Activated naive CD8-positive, alpha-beta T cell treated with anti-CD3 and anti-CD28 coated beads for 36 hours (primary cell): Measurements from ENCODE around the gene NTRK3. TPM values are rescaled to one million over a fixed set of nuclear protein-coding genes. Genes with fewer than 3 reads are reported as not detected.

Experiments used
- DNase-seq: peaks from one replicate; pipeline ENCODE4 v3.0.0; 2021
- H3K27ac Mint-ChIP-seq: one replicate; pipeline ENCODE4 v1.8.0; 2022; ENCODE audit warnings: mild to moderate bottlenecking, moderate library complexity, mixed read lengths
- H3K27me3 Mint-ChIP-seq: one replicate; pipeline ENCODE4 v1.8.0; 2022; ENCODE audit warnings: mild to moderate bottlenecking, mixed read lengths
- H3K36me3 Mint-ChIP-seq: one replicate; pipeline ENCODE4 v1.8.0; 2021; ENCODE audit warnings: mild to moderate bottlenecking, mixed read lengths
- H3K4me1 Mint-ChIP-seq: one replicate; pipeline ENCODE4 v1.8.0; 2021; ENCODE audit warnings: mixed read lengths
- H3K4me3 Mint-ChIP-seq: one replicate; pipeline ENCODE4 v1.8.0; 2022; ENCODE audit warnings: mild to moderate bottlenecking, moderate library complexity, mixed read lengths
- H3K9me3 Mint-ChIP-seq: one replicate; pipeline ENCODE4 v1.8.0; 2022; ENCODE audit warnings: mixed read lengths
- total RNA-seq, 2 experiments: library from RNA; stranded (reverse); gene quantifications; one replicate each; pipeline ENCODE4 v1.2.3, GENCODE V29; 2021

The NTRK3 gene
- total RNA-seq, 2 experiments from 2014 or later: not detected

- Mint-ChIP-seq H3K9me3 (no peaks in the 10 kb centered on the region), H3K4me3 (no peak overlapping the region), H3K27ac (no peak overlapping the region), H3K27me3 (peaks cover 9% of the 10 kb centered on the region), H3K36me3 (no peaks in the 10 kb centered on the region), H3K4me1 (no peaks in the 10 kb centered on the region)
- DNase-seq: no peak
These were observed 234.9 kb downstream of the NTRK3 start for GRCh38 chr15:88021601-88022000.

DNA sequence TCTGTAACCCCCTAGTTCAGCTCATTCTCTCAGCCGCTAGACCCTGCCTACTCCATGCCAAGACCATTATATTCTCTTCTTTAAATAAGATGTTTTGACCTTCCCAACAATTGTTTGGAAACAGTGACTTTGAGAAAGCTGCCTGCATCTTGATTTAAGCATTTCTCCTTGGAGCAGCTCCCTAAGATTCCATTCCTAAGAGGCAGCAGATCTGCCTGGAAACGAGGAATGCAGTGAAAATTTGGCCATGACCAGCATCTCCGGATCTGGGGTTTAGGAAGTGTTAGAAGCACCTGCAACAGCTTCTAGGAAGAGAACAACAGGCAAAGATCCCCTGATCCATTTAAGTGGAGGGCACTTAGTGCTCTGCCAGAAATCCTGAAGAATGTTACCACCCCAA lies 235.7 kb downstream of the NTRK3 start:
- Mint-ChIP-seq H3K4me1 (no peaks in the 10 kb centered on the region), H3K27me3 (peaks cover 9% of the 10 kb centered on the region), H3K36me3 (no peaks in the 10 kb centered on the region), H3K9me3 (no peaks in the 10 kb centered on the region), H3K27ac (no peak overlapping the region), H3K4me3 (no peak overlapping the region)
- DNase-seq: no peak

DNA sequence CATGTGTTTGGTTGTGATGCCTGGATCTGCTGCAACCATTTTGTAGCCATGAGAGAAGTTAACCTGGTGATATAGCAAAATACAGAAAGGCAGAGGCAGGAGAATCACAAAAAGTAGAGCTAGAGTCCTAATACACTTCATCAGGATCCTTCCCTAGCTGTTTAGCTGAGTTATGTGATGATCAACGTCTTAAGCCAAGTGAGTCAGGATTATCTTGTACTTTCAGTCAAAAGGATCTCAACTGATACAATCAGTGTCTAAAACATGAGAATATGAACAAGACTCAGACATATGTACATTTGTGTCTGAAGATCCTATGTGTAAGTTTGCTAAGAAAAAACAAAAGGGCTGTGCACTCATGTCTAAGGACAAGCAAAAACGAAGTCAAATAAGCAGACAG lies 236.9 kb downstream of the NTRK3 start:
- DNase-seq: no peak
- Mint-ChIP-seq H3K27ac (no peak overlapping the region), H3K4me1 (no peaks in the 10 kb centered on the region), H3K4me3 (no peak overlapping the region), H3K27me3 (peaks cover 11% of the 10 kb centered on the region), H3K36me3 (no peaks in the 10 kb centered on the region), H3K9me3 (no peaks in the 10 kb centered on the region)

GRCh38 chr15:88018869-88019641 lies 237.5 kb downstream of the NTRK3 start:
- no peaks in the 10 kb centered on the region for H3K9me3 Mint-ChIP-seq
- no peak overlapping the region for H3K27ac Mint-ChIP-seq

GRCh38 chr15:88017753-88018152 lies 238.8 kb downstream of the NTRK3 start:
- Mint-ChIP-seq H3K9me3 (no peaks in the 10 kb centered on the region), H3K4me3 (no peak overlapping the region), H3K36me3 (no peaks in the 10 kb centered on the region), H3K4me1 (no peaks in the 10 kb centered on the region), H3K27ac (no peak overlapping the region), H3K27me3 (peaks cover 10% of the 10 kb centered on the region)
- DNase-seq: no peak

More at GRCh38 chr15:88018869-88019641, 237.5 kb downstream of the NTRK3 start:
- Mint-ChIP-seq H3K4me1 (no peaks in the 10 kb centered on the region), H3K27me3 (peaks cover 11% of the 10 kb centered on the region), H3K36me3 (no peaks in the 10 kb centered on the region), H3K4me3 (no peak overlapping the region)
- DNase-seq: no peak

GRCh38 chr15:88016406-88016805 lies 240.1 kb downstream of the NTRK3 start:
- peaks cover 5% of the 10 kb centered on the region for H3K27me3 Mint-ChIP-seq
- H3K9me3 Mint-ChIP-seq: no peaks in the 10 kb centered on the region
- H3K36me3 Mint-ChIP-seq: no peaks in the 10 kb centered on the region
- H3K4me3 Mint-ChIP-seq: no peak overlapping the region
- DNase-seq: no peak
- no peak overlapping the region for H3K27ac Mint-ChIP-seq
- no peaks in the 10 kb centered on the region for H3K4me1 Mint-ChIP-seq

GRCh38 chr15:88015228-88015860 lies 241.2 kb downstream of the NTRK3 start:
- H3K27ac Mint-ChIP-seq: no peak overlapping the region
- peaks cover 5% of the 10 kb centered on the region for H3K27me3 Mint-ChIP-seq
- no peak overlapping the region for H3K4me3 Mint-ChIP-seq
- no peaks in the 10 kb centered on the region for H3K4me1 Mint-ChIP-seq
- no peaks in the 10 kb centered on the region for H3K36me3 Mint-ChIP-seq
- DNase-seq: no peak
- H3K9me3 Mint-ChIP-seq: no peaks in the 10 kb centered on the region

DNA sequence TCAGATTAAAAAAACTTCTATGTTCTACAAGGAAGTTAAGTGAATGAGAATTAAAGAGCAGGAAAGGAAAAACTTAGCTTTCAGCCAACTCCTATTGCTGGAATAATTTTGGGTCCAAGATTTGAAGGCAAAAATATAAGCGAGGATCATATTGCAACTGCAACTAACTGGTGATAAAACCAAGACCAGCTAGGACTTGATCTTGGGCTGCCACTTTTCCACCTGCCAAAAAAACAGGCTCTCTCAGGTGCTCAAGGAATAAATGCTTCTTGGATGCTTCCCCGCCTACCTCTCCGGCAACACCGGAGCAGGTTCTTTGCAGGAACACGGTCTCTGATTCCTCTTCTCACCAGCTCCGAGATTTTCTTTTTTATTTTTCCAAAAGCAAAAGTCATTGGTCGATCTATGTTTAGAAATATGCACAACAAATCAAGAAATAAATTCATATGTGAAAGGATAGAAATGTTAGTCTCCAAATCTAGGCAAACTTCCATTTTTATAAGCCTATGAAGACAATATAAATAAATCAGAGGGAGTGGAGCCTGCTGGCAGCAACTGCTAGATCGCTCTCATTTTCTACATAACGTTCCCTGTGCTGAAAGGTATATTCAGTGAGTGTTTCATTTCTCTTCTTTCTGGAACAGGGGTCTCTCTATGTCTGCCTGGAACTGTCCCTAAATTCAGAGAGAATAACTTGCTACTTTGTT lies 241.9 kb downstream of the NTRK3 start:
- H3K9me3 Mint-ChIP-seq: no peaks in the 10 kb centered on the region
- H3K27me3 Mint-ChIP-seq: peaks cover 5% of the 10 kb centered on the region
- no peak overlapping the region for H3K27ac Mint-ChIP-seq

GRCh38 chr15:88013111-88013510 lies 243.4 kb downstream of the NTRK3 start:
- Mint-ChIP-seq H3K27me3 (peaks cover 9% of the 10 kb centered on the region), H3K4me1 (no peaks in the 10 kb centered on the region), H3K27ac (no peak overlapping the region), H3K9me3 (no peaks in the 10 kb centered on the region), H3K36me3 (no peaks in the 10 kb centered on the region), H3K4me3 (no peak overlapping the region)
- DNase-seq: no peak

More for the DNA sequence above, 241.9 kb downstream of the NTRK3 start:
- Mint-ChIP-seq H3K36me3 (no peaks in the 10 kb centered on the region), H3K4me1 (no peaks in the 10 kb centered on the region), H3K4me3 (no peak overlapping the region)
- DNase-seq: no peak

- peaks cover 10% of the 10 kb centered on the region for H3K27me3 Mint-ChIP-seq
- no peak for DNase-seq
- H3K4me3 Mint-ChIP-seq: no peak overlapping the region
- H3K4me1 Mint-ChIP-seq: no peaks in the 10 kb centered on the region
- no peaks in the 10 kb centered on the region for H3K9me3 Mint-ChIP-seq
- no peak overlapping the region for H3K27ac Mint-ChIP-seq
- H3K36me3 Mint-ChIP-seq: no peaks in the 10 kb centered on the region
These were observed 243.9 kb downstream of the NTRK3 start for GRCh38 chr15:88012688-88013087.

- Mint-ChIP-seq H3K4me3 (no peak overlapping the region), H3K36me3 (no peaks in the 10 kb centered on the region), H3K4me1 (no peaks in the 10 kb centered on the region), H3K27ac (no peak overlapping the region), H3K27me3 (peaks cover 15% of the 10 kb centered on the region), H3K9me3 (no peaks in the 10 kb centered on the region)
- no peak for DNase-seq
These were observed 244.3 kb downstream of the NTRK3 start for GRCh38 chr15:88012233-88012632.

DNA sequence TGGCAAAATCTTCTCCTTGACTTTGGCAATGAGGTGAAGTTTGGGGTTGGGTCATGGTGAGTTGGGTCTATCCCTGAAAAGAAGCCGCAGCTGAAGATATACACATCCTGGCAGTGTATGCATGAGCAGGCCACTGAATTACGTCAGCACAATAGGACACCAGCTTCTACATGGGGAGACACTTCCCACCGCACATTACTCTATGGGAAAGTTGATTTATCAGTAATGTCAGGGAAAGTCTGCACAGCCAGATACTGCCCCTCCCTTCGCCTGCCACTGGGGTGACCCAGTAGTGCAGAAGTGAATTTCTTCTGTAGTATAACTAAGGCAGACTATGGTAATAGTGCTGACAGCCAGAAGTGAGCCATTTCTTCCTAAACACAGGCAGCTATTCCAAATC lies 245.0 kb downstream of the NTRK3 start:
- H3K27ac Mint-ChIP-seq: no peak overlapping the region
- no peaks in the 10 kb centered on the region for H3K9me3 Mint-ChIP-seq
- H3K4me1 Mint-ChIP-seq: no peaks in the 10 kb centered on the region
- DNase-seq: no peak
- H3K27me3 Mint-ChIP-seq: peaks cover 16% of the 10 kb centered on the region
- no peaks in the 10 kb centered on the region for H3K36me3 Mint-ChIP-seq
- no peak overlapping the region for H3K4me3 Mint-ChIP-seq

- Mint-ChIP-seq H3K27me3 (peaks cover 17% of the 10 kb centered on the region), H3K4me3 (no peak overlapping the region), H3K27ac (no peak overlapping the region), H3K36me3 (no peaks in the 10 kb centered on the region), H3K9me3 (no peaks in the 10 kb centered on the region), H3K4me1 (no peaks in the 10 kb centered on the region)
- no peak for DNase-seq
These were observed 250.4 kb downstream of the NTRK3 start for GRCh38 chr15:88006146-88006545.

- Mint-ChIP-seq H3K36me3 (no peaks in the 10 kb centered on the region), H3K4me1 (no peaks in the 10 kb centered on the region), H3K27me3 (peaks cover 17% of the 10 kb centered on the region), H3K9me3 (peaks cover 2% of the 10 kb centered on the region), H3K27ac (no peak overlapping the region), H3K4me3 (no peak overlapping the region)
- DNase-seq: no peak
These were observed 252.1 kb downstream of the NTRK3 start for GRCh38 chr15:88004399-88004798.

DNA sequence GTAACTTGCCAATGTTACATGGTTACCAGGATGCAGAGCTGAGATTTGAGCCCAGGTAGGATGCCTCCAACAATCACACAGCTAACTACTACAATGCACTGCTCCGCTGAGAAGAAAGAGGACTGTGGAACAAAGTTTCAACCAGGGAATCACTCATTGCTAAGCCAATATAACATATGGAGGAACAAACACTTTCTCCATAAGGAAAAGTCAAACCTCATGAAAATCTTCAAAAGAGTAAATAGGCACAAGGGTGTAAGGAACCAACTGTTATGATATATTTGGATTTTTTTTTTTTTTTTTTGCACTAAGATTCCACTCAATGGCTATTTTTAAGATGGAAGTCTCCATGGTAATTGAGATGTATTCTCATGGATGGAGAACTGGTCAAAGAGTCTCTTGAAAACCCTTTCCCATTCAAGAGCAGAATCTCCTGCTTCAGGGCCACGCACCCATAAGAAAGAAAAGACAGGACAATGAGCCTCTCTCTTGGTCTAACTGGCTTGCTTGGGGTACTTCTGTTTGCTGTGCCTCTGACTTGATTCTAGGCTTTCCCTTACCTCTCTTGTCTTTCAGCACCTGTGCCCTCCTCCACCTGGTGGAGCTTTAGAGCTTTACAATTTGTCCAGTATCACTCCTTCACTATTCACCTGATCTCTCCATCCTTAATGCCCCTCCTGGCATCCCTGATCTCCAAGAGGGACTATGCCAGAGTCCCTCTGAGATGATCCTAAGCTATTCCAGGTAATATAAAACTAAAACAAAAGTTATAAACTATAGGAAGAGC lies 252.8 kb downstream of the NTRK3 start:
- no peak overlapping the region for H3K4me3 Mint-ChIP-seq
- peaks cover 2% of the 10 kb centered on the region for H3K9me3 Mint-ChIP-seq
- H3K4me1 Mint-ChIP-seq: no peaks in the 10 kb centered on the region
- H3K36me3 Mint-ChIP-seq: no peaks in the 10 kb centered on the region
- H3K27me3 Mint-ChIP-seq: peaks cover 16% of the 10 kb centered on the region
- no peak overlapping the region for H3K27ac Mint-ChIP-seq
- DNase-seq: no peak
